ENCODE results near the gene SLC12A3.

- no peak for TF ChIP-seq CTCF (conservative IDR thresholded peaks at IDR 0.05)
- no peak for TF ChIP-seq ZFX (IDR thresholded peaks at IDR 0.05)
These were observed 31.2 kb downstream of the SLC12A3 start for GRCh38 chr16:56896244-56896643.

Data from C4-2B (cell line).